ENCODE data around the gene IRF1.

The IRF1 gene

GRCh38 chr5:132470010-132470392 is 20.6 kb downstream of the IRF1 start:
- TF ChIP-seq POLR2A (IDR thresholded peaks at IDR 0.05; ENCODE audit: low read length) (no peak), GATA1 (IDR thresholded peaks at IDR 0.05; ENCODE audit: low read depth, low read length) (no peak)
- DNase-seq = no peak

DNA sequence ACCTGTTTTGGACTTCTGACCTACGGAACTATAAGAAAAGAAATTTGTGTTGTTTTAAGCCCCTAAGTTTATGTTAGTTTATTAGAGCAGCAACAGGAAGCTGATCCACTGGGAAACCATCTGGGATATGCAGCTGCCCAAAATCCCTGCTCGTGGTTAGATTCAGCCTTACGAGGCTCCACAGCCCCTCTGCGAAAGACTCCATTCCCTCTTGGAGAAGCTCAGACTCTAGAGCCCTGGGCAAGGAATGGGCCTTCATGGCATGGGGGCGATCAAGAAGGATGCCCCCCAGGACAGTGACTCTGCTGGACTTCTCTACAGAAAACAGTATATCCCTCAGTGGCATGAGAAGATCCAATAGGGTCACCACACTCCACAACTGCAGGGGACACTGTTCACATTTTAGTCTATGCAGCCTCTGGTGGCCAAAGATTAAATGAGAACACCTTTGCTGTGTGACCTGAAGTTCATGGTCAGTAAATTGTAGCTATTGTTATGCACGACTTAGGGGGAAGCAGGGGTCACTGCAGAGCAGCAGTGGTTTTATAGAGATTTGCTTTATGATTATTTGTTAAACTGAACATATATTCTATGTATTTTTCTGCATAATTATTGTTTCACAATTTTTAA is 21.1 kb downstream of the IRF1 start:
- DNase-seq = peak in 1 of 2 experiments; percentile 23
- TF ChIP-seq GATA1 (IDR thresholded peaks at IDR 0.05; ENCODE audit: low read depth, low read length) (no peak), POLR2A (IDR thresholded peaks at IDR 0.05; ENCODE audit: low read length) (no peak)

GRCh38 chr5:132468656-132469379 is 21.8 kb downstream of the IRF1 start:
- no peak for DNase-seq
- TF ChIP-seq GATA1 (IDR thresholded peaks at IDR 0.05; ENCODE audit: low read depth, low read length) (no peak), POLR2A (IDR thresholded peaks at IDR 0.05; ENCODE audit: low read length) (no peak)

DNA sequence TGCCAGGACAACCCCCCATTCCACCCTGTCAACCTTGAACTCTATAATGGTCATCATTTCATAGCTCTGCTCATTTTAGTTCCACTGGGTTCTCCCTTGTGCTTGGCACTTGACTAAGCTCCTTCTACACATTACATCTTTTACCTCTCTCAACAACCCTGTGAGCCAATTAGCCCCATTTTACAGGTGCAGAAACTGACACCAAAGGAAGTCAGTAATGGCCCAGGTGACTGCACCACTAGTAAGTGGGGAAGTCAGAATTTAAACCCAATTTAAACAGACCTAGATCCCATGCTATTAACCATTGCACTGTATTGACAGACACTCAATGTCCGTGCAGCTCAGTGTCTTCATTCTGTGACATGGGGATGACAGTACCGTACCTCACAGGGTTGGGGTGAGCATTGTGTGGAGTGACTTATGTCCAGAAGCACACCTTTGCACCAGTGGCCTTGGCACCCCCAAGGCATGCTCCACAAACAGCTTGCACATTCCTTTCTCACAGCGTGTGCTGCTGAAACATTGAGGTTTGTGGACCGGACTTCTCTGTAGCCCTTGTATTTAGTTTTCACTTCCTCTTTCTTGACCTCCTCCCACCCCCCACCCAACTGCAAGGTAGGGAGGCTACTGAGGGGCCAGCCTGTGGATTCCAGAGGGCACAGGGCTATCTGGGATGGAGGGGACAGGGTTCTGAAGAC is 23.1 kb downstream of the IRF1 start:
- no peak for DNase-seq
- no peak for TF ChIP-seq GATA1 (IDR thresholded peaks at IDR 0.05; ENCODE audit: low read depth, low read length)
- TF ChIP-seq POLR2A (IDR thresholded peaks at IDR 0.05; ENCODE audit: low read length) = no peak

- TF ChIP-seq POLR2A (IDR thresholded peaks at IDR 0.05; ENCODE audit: low read length) (no peak), GATA1 (IDR thresholded peaks at IDR 0.05; ENCODE audit: low read depth, low read length) (no peak)
These were observed 23.9 kb downstream of the IRF1 start for GRCh38 chr5:132466433-132467286.

GRCh38 chr5:132465059-132465707 is 25.4 kb downstream of the IRF1 start:
- DNase-seq = no peak

More at GRCh38 chr5:132466433-132467286, 23.9 kb downstream of the IRF1 start:
- peak in 1 of 2 experiments; percentile 47 for DNase-seq

DNA sequence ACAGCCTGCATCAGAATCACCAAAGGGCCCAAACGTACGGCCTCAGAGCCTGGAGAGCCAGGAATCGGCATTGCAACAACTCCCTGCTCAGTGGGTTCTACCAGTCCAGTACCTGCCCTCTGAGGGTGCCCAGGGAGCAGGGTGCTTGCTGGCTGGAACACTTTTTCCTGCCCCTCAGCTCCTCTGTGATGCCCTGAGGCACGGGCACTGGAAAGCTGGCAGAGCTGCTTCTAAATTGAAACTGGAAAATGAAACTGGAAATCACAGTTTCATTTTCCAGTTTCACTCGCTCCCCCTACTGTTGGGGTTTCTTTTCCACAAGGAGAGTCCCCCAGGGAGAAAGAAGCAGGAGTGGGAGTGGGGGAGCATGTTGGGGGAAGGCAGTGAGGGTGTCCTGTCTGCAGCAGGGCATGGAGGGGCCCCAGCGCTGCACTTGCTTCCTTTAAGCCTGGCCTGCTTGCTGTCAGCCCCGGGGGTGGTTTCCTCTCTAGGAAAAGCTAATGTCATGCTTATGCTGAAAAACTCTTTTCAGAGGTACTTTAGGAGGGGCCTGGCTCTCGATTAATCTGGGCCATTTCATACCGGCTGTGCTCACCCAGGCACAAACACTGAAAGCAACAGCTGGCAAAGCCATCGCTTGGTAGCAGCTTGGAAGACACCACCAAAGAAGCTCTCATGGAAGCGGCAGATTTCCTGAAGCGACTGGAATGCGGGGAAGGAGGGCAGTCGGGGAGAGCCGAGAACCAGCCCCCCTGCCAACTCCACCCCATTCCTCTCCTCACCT is 26.2 kb downstream of the IRF1 start:
- TF ChIP-seq GATA1 (IDR thresholded peaks at IDR 0.05; ENCODE audit: low read depth, low read length) (no peak), POLR2A (IDR thresholded peaks at IDR 0.05; ENCODE audit: low read length) (no peak)
- peak in 1 of 2 experiments; percentile 58 for DNase-seq

More at GRCh38 chr5:132465059-132465707, 25.4 kb downstream of the IRF1 start:
- TF ChIP-seq POLR2A (IDR thresholded peaks at IDR 0.05; ENCODE audit: low read length) (no peak), GATA1 (IDR thresholded peaks at IDR 0.05; ENCODE audit: low read depth, low read length) (no peak)

- no peak for TF ChIP-seq POLR2A (IDR thresholded peaks at IDR 0.05; ENCODE audit: low read length)
- TF ChIP-seq GATA1 (IDR thresholded peaks at IDR 0.05; ENCODE audit: low read depth, low read length) = no peak
These were observed 26.8 kb downstream of the IRF1 start for GRCh38 chr5:132463811-132464155.

DNA sequence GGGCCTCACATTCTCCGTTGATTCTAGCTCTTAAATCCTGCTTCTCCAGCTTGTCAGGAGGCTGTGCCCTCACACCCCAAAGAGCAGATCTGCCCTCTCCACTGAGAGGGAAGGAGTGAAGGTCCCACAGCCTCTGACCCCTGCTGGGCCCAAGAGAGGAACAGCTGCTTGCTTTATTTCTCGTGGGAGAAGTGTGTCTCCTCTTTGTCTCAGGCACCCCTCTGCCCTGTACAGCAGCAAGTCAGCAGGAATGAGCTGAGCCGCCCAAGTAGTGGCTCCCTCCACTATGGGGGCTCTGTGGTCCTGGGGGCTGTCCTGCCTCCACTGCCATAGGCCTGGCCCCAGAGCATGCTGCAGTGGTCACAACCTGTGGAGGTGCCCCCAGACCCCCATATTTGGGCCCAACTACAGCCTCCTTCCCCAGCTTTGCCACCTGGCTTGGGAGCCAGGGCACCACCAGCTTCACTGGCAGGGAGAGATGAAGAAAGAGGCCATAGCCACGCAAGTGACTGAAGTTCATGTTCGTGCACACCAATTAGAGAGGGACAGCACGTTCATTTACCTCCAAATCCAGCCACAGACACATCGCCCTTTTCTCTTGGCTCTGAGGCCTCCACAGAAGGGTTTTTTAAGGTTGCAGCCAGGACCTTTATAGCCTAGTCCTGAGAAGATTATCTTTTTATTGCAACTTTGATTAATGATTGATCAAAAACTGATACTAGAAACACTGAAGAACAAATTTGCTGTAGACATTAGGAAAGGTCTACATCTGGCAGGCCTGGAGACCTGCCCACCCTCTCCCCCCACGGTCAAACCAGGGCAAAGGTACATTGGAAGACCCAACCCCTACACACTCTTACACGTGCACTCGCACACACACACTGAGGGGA is 27.5 kb downstream of the IRF1 start:
- TF ChIP-seq GATA1 (IDR thresholded peaks at IDR 0.05; ENCODE audit: low read depth, low read length) (no peak), POLR2A (IDR thresholded peaks at IDR 0.05; ENCODE audit: low read length) (no peak)
- no peak for DNase-seq

More at GRCh38 chr5:132463811-132464155, 26.8 kb downstream of the IRF1 start:
- DNase-seq = no peak

GRCh38 chr5:132462333-132462732 is 28.2 kb downstream of the IRF1 start:
- no peak for DNase-seq
- no peak for TF ChIP-seq POLR2A (IDR thresholded peaks at IDR 0.05; ENCODE audit: low read length)
- no peak for TF ChIP-seq GATA1 (IDR thresholded peaks at IDR 0.05; ENCODE audit: low read depth, low read length)

DNA sequence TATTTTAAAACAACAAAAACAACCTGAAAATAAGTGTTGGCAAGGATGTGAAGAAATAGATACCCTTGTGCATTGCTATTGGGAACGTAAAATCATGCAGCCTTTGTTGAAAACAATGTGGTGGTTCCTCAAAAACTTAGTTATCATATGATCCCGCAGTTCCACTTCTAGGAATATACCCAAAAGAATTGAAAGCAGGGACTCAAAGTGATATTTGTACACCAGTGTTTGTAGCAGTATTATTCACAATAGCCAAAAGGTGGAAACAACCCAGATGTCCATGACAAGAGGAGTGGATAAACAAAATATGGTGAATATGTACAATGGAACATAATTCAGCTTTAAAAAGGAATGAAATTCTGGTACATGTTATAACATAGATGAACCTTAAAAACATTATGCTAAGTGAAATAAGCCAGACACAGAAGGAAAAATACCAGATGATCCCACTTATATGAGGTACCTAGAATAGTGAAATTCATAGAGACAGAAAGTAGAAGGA is 29.0 kb downstream of the IRF1 start:
- DNase-seq = no peak
- TF ChIP-seq GATA1 (IDR thresholded peaks at IDR 0.05; ENCODE audit: low read depth, low read length) (no peak), POLR2A (IDR thresholded peaks at IDR 0.05; ENCODE audit: low read length) (no peak)

Data from erythroblast (primary cell).